ENCODE measurements around the gene DDX5. TPM values are rescaled to one million over a fixed set of nuclear protein-coding genes. Genes with fewer than 3 reads are reported as not detected.
"Not testable (repeated sequence)": the region's sequence is repeated elsewhere in the genome, so short reads cannot be mapped to it uniquely, and the experiment has no call there.

Gene DDX5
- total and polyA plus RNA-seq, 2 donors (not counting 1 experiment from before 2014, with no cell fraction given), result 1,560 to 2,167 TPM

DNA sequence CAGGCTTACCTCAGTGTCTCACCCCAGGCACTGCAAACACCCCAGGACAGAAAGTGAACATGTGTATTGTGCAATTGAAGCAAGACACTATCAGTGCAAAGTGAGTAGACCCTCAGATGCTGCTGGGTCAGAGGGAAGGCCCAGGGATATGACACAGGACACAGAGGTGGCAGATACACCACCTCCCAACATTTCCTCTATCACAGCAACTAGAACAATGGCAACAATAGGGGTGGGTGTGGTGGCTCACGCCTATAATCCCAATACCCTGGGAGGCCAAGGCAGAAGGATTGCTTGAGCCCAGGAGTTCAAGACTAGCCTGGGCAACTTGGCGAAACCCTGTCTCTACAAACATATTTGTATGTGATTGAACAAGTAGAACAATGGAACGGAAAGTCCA, 34.6 kb downstream of the DDX5 start:
- intact Hi-C loops (cut with micrococcal nuclease), result no loop called here
- no peaks in the 10 kb centered on the region for H3K9me3 Mint-ChIP-seq (ENCODE audit: insufficient read depth)
- no peak for TF ChIP-seq EZH2 (IDR thresholded peaks at IDR 0.05; ENCODE audit: borderline replicate concordance, insufficient read depth, low read depth, low read length, poor library complexity, severe bottlenecking)
- TF ChIP-seq, protein P1, sequence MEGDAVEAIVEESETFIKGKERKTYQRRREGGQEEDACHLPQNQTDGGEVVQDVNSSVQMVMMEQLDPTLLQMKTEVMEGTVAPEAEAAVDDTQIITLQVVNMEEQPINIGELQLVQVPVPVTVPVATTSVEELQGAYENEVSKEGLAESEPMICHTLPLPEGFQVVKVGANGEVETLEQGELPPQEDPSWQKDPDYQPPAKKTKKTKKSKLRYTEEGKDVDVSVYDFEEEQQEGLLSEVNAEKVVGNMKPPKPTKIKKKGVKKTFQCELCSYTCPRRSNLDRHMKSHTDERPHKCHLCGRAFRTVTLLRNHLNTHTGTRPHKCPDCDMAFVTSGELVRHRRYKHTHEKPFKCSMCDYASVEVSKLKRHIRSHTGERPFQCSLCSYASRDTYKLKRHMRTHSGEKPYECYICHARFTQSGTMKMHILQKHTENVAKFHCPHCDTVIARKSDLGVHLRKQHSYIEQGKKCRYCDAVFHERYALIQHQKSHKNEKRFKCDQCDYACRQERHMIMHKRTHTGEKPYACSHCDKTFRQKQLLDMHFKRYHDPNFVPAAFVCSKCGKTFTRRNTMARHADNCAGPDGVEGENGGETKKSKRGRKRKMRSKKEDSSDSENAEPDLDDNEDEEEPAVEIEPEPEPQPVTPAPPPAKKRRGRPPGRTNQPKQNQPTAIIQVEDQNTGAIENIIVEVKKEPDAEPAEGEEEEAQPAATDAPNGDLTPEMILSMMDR (IDR thresholded peaks at IDR 0.05), result no peak
- H4K20me1 ChIP-seq (ENCODE audit: control insufficient read depth, insufficient read depth, low read length, poor library complexity, severe bottlenecking), result no peaks in the 10 kb centered on the region
- DNase-seq (no peak), ATAC-seq (ENCODE audit: low read depth) (no peak)
- CTCF ChIA-PET, result interaction anchor here (1.1 kb wide), 1 partner anchor 52 kb away, joined by 4 read pairs; no protein-coding TSS in a partner anchor
- H3K4me1 ChIP-seq (ENCODE audit: control insufficient read depth in 2 of 2, insufficient read depth in 2 of 2, low read length in 2 of 2), result peaks cover 4 to 11% of the 10 kb centered on the region in 2 donors
- peaks cover 13 to 30% of the 10 kb centered on the region in 2 experiments for H3K36me3 ChIP-seq (replicated peaks in 1 of 2; ENCODE audit: control extremely low read depth in 1 of 2, control insufficient read depth in 1 of 2, extremely low read depth in 1 of 2, insufficient read depth in 2 of 2, low read length in 1 of 2)
- no peaks in the 10 kb centered on the region for H3K27me3 Mint-ChIP-seq
- H3K4me3 Mint-ChIP-seq, result no peak overlapping the region
- no peak overlapping the region for H2AFZ ChIP-seq (ENCODE audit: insufficient read depth, low read depth, low read length, poor library complexity, severe bottlenecking)
- no peak overlapping the region for H3K9ac ChIP-seq (ENCODE audit: low read length)
- H3K79me2 ChIP-seq (ENCODE audit: control insufficient read depth, insufficient read depth, low read length), result peaks cover 2% of the 10 kb centered on the region
- H3K27ac ChIP-seq (ENCODE audit: low read length in 2 of 2), result no peak overlapping the region
- peaks cover 4% of the 10 kb centered on the region for H3K4me1 Mint-ChIP-seq
- no peaks in the 10 kb centered on the region for H3K27me3 ChIP-seq (replicated peaks in 1 of 4; ENCODE audit: control extremely low read depth in 1 of 4, control insufficient read depth in 3 of 4, insufficient read depth in 4 of 4, low read length in 3 of 4)
- no peak overlapping the region for H3K4me3 ChIP-seq (ENCODE audit: control extremely low read depth in 1 of 5, extremely low read depth in 1 of 5, insufficient read depth in 1 of 5, low read depth in 2 of 5, low read length in 4 of 5)
- peak overlapping the region; percentile 15 for H3K27ac Mint-ChIP-seq
- no peaks in the 10 kb centered on the region for H3K9me3 ChIP-seq (ENCODE audit: control extremely low read depth in 1 of 3, control insufficient read depth in 2 of 3, insufficient read depth in 1 of 3, low read length in 2 of 3)
- H3K4me2 ChIP-seq (replicated peaks; ENCODE audit: low read depth, low read length, poor library complexity, severe bottlenecking), result no peak overlapping the region
- POLR2A ChIA-PET, result no interaction called here
- WGBS (ENCODE audit: insufficient coverage), result no CpG with 5 or more reads among the region's 3 CpGs

DNA sequence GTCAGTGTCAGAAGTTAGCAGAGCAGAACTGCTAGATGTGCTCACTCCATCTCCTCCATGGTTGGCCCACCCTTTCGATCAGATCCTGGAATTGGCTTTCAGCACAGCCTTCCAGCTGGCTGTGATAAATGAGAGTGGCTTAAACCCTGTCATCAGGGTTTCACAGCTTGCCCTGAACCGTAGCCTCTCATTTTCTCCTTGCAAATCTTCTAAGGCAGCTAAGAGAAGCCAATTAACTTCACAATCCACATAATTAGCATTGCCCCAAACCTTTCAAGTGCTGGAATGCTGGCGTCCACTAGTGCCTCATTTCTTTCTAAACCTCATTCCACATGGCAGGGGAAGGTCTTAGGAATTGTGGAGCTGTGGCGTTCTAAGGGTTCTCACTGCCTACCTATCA, 35.5 kb downstream of the DDX5 start:
- intact Hi-C loops (cut with micrococcal nuclease), result no loop called here
- CTCF ChIA-PET, result interaction anchor here (1.1 kb wide), 1 partner anchor 51 kb away, joined by 4 read pairs; no protein-coding TSS in a partner anchor
- H3K27ac Mint-ChIP-seq, result no peak overlapping the region
- TF ChIP-seq, protein P1 (IDR thresholded peaks at IDR 0.05), result no peak
- TF ChIP-seq EZH2 (IDR thresholded peaks at IDR 0.05; ENCODE audit: borderline replicate concordance, insufficient read depth, low read depth, low read length, poor library complexity, severe bottlenecking), result no peak
- no peak overlapping the region for H3K27ac ChIP-seq (ENCODE audit: low read length in 2 of 2)
- ATAC-seq (ENCODE audit: low read depth) (no peak), DNase-seq (no peak)
- no peaks in the 10 kb centered on the region for H3K9me3 ChIP-seq (ENCODE audit: control extremely low read depth in 1 of 3, control insufficient read depth in 2 of 3, insufficient read depth in 1 of 3, low read length in 2 of 3)
- H2AFZ ChIP-seq (ENCODE audit: insufficient read depth, low read depth, low read length, poor library complexity, severe bottlenecking), result no peak overlapping the region
- peaks cover 13 to 38% of the 10 kb centered on the region in 2 experiments for H3K36me3 ChIP-seq (replicated peaks in 1 of 2; ENCODE audit: control extremely low read depth in 1 of 2, control insufficient read depth in 1 of 2, extremely low read depth in 1 of 2, insufficient read depth in 2 of 2, low read length in 1 of 2)
- peaks cover 3% of the 10 kb centered on the region for H3K4me1 Mint-ChIP-seq
- POLR2A ChIA-PET, result no interaction called here
- H3K4me1 ChIP-seq (ENCODE audit: control insufficient read depth in 2 of 2, insufficient read depth in 2 of 2, low read length in 2 of 2), result peaks cover 4 to 7% of the 10 kb centered on the region in 2 donors
- no peak overlapping the region for H3K4me3 ChIP-seq (ENCODE audit: control extremely low read depth in 1 of 5, extremely low read depth in 1 of 5, insufficient read depth in 1 of 5, low read depth in 2 of 5, low read length in 4 of 5)
- H3K9ac ChIP-seq (ENCODE audit: low read length), result no peak overlapping the region
- H3K79me2 ChIP-seq (ENCODE audit: control insufficient read depth, insufficient read depth, low read length), result peaks cover 10% of the 10 kb centered on the region
- H3K4me3 Mint-ChIP-seq, result no peak overlapping the region
- no peaks in the 10 kb centered on the region for H3K27me3 Mint-ChIP-seq
- 100% methylated on average over 2 of the region's 4 CpGs for WGBS (ENCODE audit: insufficient coverage)
- H3K4me2 ChIP-seq (replicated peaks; ENCODE audit: low read depth, low read length, poor library complexity, severe bottlenecking), result no peak overlapping the region
- no peaks in the 10 kb centered on the region for H3K9me3 Mint-ChIP-seq (ENCODE audit: insufficient read depth)
- H4K20me1 ChIP-seq (ENCODE audit: control insufficient read depth, insufficient read depth, low read length, poor library complexity, severe bottlenecking), result no peaks in the 10 kb centered on the region
- H3K27me3 ChIP-seq (replicated peaks in 1 of 4; ENCODE audit: control extremely low read depth in 1 of 4, control insufficient read depth in 3 of 4, insufficient read depth in 4 of 4, low read length in 3 of 4), result no peaks in the 10 kb centered on the region

DNA sequence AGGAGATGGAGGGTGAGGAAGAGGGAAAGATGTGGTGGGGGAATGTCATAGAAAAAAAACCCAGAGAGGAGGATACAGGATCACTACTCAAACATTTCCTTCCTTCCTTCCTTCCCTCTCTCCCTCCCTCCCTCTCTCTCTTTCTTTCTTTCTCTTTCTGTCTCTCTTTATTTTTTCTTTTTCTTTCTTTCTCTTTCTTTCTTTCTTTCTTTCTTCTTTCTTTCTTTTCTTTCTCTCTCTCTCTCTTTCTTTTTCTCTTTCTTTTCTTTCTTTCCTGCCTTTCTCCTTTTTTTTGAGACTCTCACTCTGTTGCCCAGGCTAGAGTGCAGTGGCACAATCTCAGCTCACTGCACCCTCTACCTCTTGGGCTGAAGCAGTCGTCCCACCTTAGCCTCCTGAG, 39.3 kb downstream of the DDX5 start:
- H3K4me1 Mint-ChIP-seq; H3K9ac ChIP-seq (ENCODE audit: low read length); H3K4me2 ChIP-seq (replicated peaks; ENCODE audit: low read depth, low read length, poor library complexity, severe bottlenecking); H3K27me3 Mint-ChIP-seq; DNase-seq; H4K20me1 ChIP-seq (ENCODE audit: control insufficient read depth, insufficient read depth, low read length, poor library complexity, severe bottlenecking); H3K4me3 ChIP-seq (ENCODE audit: control extremely low read depth in 1 of 5, extremely low read depth in 1 of 5, insufficient read depth in 1 of 5, low read depth in 2 of 5, low read length in 4 of 5); H3K27me3 ChIP-seq (replicated peaks in 1 of 4; ENCODE audit: control extremely low read depth in 1 of 4, control insufficient read depth in 3 of 4, insufficient read depth in 4 of 4, low read length in 3 of 4); POLR2A ChIA-PET; H3K4me3 Mint-ChIP-seq; H3K9me3 ChIP-seq (ENCODE audit: control extremely low read depth in 1 of 3, control insufficient read depth in 2 of 3, insufficient read depth in 1 of 3, low read length in 2 of 3); H3K9me3 Mint-ChIP-seq (ENCODE audit: insufficient read depth); intact Hi-C loops (cut with micrococcal nuclease); H3K4me1 ChIP-seq (ENCODE audit: control insufficient read depth in 2 of 2, insufficient read depth in 2 of 2, low read length in 2 of 2); H3K27ac ChIP-seq (ENCODE audit: low read length in 2 of 2); H2AFZ ChIP-seq (ENCODE audit: insufficient read depth, low read depth, low read length, poor library complexity, severe bottlenecking); ATAC-seq (ENCODE audit: low read depth); H3K27ac Mint-ChIP-seq: not testable (repeated sequence)
- CTCF ChIA-PET, result interaction anchor here (0.6 to 1.2 kb wide), 3 partner anchors 16 to 221 kb away, joined by 3 to 4 read pairs (median 3); no protein-coding TSS in a partner anchor
- Histone ChIP-seq H3K36me3 (replicated peaks in 1 of 2; ENCODE audit: control extremely low read depth in 1 of 2, control insufficient read depth in 1 of 2, extremely low read depth in 1 of 2, insufficient read depth in 2 of 2, low read length in 1 of 2) (peaks cover 13 to 40% of the 10 kb centered on the region in 2 experiments), H3K79me2 (ENCODE audit: control insufficient read depth, insufficient read depth, low read length) (peaks cover 14% of the 10 kb centered on the region)
- WGBS (ENCODE audit: insufficient coverage), result no CpG with 5 or more reads among the region's 1 CpG
